Activated naive CD4-positive, alpha-beta T cell treated with anti-CD3 and anti-CD28 coated beads, Interleukin-2, amount 50 U/mL, for 16 hours (primary cell): ENCODE data around the gene IQSEC1.

Experiments used
- DNase-seq: peaks from one replicate; pipeline ENCODE4 v3.0.0-alpha.2; 2020

The IQSEC1 gene

DNA sequence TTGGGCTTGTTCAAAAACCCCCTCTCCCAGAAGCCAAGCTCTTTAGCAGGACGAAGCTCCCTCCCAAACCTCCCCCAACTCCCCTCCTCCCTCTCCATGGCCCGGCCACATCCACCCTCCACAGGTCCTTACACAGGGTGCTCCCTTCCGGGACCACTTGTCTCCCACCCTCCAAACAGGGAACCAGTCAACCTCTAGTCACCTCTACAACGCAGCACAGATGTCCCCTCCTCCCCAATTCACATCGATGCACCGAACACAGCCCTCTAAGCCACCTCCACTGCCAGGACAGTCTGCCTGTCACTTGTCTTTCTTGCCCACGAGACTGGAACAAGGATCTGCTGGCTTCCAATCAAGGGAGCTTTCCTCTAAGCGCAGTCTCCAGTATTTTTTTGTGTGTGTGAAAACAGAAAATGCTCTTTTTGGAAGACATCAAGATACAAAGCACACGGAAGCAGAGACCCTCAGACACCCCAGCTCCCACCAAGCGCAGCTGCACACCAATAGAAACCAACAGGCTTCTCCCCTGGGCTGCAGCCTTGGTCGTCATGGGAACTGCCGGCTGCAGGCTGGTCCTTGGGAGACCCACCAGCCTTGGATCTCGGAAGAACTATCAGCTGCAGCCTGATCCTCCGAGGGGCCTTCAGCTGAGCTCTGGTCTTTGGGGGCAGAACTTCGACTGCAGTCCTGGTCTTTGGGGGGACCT, 26.5 kb downstream of the IQSEC1 start:
- no peak for DNase-seq

DNA sequence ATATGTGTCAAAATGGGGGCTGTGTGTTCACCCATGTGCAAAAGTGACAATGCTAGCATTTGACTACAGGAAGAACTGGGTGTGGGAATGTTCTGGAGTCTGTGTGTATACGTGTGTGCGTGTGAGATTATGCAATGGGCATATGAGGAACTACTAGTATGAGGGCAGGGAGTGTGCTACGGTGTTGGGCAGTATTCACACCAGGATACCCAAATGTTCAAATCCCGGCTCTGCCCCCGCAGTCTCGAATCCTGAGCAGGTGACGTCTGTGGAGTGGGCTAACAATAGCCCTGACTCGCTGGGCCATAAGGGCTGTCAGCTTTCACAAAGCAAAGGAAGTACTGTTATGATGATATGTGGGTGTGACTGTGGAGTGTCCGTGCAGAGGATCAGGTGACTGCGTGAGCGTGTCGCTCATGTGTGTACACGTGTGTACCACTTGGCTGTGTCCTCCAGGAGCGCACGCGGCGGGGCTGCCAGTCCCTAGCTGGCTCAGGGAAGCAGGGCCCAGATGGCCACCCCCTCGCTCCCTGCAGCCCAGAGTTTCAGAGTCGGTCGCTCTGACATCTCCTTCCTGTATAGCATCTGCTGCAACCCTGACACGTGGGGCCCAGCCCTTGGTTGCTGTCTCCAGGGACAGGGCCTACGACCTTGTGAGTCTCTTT, 27.2 kb downstream of the IQSEC1 start:
- no peak for DNase-seq

DNA sequence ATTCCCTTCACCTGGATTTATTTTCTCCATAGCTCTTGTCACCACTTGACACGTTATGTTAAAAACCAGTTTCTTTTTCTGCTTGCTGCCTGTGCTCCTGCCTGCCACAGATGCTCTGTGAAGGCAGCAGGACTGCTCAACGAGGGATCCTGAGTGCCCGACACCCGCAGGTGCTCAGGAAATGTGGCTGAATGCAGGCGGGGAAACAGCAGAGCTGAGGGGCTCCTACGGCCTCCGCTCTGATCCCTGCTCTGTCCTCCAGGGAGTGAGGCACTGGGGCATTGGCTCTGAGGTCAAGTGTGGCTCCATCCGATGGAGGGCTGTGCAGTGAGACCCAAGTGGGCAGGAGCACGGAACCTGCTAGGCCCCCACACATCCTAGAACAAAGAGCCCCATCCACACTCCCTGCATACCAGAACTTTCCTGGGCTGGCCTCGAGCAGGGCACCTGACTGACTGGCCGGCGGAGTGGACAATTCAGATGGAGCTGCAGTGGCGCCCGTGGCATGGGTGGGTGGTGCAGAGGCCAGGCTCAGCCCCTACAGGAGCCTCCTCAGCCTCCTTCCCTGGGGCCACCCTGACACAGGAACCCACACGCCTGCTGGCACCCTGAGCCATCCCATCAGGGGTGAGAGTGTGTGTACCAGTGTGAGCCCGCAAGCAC, 27.9 kb downstream of the IQSEC1 start:
- no peak for DNase-seq

DNA sequence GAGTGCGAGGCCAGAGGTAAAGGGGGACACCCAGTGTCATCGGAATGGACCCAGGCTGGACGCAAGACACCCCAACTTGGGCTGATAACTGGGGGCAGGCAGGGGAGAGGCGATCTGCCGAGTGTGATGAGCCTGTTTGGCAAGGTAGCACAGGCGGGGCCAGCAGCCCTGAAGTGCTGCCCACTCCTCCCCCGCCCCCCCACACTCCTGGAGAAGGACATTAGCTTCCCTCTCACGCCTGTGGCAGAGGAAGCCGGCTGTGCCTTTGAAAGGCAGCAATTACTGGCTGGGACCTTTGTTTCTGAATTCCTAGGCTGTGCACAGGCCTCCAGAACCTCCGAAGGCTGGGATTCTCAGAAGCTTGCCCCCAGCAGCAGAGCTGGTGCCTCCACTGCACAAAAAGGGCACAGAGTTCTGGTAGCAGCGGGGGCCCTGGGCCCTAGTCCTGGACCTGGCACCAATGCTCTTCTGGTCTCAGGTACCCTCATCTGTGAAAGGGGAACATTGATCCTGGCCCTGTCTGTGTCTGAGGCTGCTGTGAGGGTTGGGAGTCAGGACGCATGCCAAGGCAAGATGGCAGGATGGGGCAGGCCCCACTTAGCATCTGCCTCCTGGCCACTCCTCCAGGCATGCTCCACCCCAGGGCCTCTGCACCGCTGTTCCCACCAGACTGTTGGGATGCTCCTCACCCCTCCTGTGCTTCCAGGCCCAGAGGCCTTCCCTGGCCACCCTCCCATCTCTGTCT, 28.6 kb downstream of the IQSEC1 start:
- DNase-seq: no peak

DNA sequence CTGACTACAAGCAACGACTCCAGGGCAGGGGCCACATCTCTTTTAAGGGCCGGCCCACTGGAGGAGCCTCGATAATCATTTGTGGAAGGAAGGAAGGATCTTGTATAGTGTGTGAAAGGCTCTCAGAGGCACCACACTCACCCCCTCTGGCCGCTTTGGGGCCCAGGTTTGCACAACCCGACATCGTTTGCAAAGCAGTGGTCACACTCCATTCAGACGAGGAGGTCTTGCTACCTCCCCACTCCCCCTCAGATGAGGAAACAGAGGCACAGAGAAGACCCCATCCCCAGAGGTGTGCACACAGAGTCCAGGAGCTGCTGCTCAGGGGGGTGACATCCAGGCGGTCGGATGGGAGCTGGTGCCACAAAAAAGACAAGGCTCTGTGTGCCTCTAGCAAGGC, 29.6 kb downstream of the IQSEC1 start:
- DNase-seq: no peak

DNA sequence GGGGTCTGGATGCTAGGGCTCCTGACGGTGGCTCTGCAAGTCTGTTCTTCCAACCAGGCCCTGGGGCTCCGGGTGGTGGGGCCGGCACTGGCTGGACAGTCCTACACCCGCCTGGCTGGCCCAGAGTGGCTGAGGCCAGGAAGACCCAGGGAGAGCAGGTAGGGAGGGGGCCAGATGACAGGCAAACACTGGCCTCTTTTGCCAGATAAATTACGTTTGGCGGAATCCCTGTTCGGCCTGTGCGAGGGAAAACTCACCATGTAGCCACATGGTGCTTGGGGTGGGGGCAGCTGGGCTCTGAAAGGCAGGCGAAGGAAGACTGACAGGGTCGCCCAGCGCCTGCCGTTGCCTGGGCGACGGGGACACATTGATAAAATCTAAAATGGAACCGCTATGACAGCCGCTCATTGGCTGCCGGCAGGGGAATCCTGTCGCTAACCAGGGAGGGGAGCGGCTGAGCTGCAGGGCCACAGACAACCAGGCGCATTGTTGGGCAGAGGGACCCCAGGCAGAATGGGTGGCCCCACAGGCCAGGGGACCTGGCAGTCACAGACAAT, 30.4 kb downstream of the IQSEC1 start:
- no peak for DNase-seq

DNA sequence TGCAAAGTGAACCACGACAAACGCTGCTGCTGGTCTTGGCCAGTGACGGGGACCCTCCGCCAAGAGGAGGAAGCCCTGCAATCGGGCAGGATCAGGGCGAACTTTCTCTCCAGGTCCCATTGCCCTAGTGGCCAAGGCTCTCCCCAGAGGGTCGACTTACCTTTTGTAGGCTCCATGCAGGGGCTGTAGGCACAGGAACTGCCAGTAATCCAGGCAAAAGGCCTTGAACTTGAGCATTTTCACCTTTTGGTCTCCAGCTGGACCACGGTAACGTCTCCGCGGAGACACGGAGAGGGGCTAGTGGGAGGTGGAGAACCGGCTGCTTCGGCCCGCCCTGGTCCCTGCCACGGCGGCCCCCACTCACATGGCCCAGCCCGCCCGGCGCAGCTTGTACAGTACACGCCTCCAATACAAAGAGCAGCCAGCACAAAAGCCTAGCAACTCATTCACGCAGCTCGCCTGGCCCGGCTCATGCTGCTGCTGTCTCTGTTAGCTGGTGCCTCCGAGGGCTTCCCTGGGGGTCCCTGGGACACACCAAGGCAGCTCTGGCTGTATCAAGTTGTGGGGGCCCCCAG, 31.0 kb downstream of the IQSEC1 start:
- DNase-seq: no peak

DNA sequence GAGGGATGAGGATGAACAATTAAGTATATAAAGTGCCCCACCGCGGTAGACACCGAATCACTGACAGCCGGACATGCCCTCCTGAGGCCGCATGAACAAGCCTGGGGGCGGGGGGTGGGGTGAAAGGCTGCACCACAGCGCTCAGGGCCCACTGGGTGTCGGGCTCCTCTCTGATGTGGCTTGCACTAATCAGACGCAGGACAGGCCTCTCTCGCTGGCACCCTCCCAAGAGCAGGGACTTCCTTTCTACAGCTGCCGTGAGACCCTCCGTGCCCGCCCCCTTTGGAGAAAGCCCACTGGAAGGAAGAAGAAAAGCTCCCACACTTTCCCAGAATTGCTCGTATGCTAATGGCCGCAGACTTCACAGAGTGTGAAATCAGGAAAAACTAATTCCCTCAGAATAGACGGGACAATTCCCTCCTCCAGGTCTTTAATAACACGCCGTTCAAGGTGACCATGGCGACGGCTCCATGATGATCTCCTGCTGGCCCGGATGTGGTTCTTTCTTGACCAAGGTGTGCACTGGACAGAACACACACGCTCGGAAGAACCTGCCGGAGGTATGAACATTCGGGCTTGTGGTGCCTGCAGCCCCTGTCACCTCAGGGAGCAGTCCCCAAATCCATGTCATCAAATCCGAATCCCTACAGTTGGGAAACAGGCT, 32.0 kb downstream of the IQSEC1 start:
- no peak for DNase-seq

DNA sequence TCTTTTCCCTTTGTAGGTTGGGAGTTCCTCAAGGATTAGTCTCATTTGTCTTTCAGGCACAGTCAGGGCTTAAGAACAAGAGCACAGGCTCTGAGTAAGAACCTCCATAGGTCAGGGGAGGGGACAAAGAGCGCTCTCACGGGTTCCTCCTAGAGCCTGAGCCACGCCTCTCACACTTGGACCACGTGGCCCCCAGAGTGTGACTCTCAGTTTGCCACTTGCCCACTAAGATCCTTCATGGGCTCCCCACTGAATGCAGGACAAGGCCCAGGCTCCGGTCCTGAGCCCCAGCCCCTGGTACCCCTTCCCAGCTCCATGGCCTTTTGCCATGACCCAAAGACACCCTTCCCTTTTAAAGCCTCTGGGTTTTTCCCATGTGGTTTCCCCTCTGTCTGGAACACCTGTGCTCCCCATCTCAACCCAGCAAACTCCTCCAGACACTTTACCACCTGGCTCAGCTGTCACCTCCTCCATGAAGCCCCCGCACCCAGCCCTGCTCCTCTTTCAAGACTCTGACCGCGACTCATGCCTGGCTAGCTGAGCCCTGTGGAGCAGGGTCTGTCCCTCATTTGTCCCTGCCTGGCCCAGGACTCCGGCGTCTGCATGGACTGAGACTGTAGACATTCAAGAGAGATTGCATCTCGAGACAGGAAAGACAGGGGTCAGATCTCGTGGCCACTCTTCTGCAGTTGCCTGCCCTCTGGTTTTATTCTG, 32.7 kb downstream of the IQSEC1 start:
- no peak for DNase-seq

DNA sequence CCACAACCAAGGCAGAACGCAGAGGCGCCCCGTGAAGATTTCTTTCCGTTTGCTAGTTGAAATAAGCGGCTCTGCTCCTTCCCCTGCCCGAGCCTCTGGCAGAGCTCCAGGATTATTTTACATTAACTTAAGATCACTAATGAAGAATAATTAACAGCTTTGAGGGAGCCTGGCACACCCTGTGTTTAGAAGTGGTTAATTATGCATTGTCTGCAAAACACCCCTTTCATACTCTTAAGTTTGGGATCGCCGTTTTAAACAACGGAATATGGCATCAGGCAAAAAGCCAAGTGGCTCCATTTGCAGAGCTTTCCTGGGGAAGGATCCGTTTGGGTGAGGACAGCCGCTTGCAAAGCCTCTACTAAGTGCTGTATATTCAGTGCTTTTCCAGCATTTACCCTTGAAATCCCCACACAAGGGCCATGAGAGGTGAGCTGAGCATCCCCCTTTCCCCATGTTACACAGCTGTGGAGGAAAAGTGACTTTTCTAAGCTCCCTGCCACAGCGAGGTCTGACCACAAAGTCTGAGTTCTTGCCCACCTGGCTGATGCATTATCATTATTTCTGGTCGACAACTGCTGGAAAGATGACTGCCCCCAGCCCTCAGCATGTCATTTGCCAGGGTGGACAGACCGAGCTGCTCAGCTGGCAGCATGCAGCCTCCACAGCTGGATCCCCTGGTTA, 33.9 kb downstream of the IQSEC1 start:
- DNase-seq: no peak

DNA sequence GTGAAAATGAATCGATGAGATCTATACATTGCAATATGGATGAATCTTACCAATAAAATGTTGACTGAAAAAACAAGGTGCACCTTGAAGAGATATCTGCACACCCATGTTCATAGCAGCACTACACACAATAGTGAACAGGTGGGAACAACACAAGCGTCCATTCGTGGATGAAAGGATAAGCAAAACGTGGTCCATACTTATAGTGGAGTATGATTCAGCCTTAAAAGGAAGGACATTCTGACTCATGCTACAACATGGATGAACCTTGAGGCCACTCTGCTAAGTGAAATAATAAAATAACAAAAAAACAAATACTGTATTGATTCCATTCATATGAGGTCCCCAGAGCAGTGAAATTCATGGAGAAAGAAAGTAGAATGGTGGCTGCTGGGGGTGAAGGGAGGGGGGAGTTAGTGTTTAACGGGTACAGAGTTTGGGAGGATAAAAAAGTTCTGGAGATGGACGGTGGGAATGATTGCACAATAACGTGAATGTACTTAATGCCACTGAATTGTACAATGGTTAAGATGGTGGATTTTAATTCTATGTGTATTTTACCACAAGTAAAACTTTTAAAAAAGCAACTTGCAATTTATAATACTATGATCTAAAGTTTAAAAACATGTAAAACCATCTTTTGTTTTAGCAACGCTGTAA, 35.6 kb downstream of the IQSEC1 start:
- DNase-seq: no peak

DNA sequence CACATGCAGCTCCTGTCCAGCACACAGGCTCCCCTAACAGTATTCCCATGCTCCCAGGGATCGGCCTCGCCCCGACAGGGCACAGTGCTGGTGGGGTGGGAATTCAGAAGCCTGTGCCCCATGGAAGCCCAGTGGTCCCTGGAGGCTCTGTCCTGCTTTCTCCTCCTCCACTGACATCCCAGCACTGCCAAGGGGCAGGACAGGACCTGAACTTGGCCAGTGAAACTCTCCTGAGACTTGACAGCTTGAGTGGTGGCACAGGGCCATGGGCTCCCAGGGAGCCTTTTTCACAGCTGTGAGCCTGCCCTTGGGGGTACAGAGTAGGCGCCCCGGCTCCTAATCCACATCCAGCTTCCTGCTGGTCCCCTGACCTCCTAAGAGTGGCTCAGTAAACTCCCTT, 38.4 kb downstream of the IQSEC1 start:
- no peak for DNase-seq

DNA sequence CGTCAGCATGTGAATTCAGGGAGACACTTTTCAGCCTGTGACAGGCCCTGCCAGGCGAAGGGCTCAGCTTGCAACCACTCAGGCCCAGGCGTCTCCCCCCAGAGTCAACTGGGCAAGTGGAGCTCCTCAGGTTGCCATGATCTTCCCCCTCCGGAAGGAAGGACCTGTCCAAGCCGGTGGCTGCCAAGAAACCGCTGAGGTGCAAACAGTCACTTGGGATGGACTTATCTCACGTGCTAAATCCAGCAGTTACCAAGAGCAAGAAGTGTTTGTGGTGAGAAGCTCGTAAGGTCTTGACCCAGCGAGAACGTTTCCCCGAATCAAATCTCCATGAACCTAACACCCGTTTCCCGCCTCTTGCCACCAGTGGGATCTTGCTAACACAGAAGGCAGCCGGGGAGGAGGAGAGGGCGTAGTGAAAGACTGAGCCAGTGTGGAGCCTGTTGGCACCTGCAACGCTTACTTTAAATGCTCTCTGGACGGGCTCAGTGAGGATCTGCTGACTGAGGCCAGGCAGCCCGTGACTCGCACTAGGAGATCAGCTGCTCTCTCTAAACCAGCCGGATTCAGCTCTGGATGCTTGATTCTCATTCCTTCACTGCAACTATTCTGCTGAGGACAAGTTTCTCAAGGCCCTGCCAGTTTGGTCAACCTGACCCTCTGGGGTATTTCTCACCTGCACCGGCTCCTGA, 39.0 kb downstream of the IQSEC1 start:
- DNase-seq: no peak

DNA sequence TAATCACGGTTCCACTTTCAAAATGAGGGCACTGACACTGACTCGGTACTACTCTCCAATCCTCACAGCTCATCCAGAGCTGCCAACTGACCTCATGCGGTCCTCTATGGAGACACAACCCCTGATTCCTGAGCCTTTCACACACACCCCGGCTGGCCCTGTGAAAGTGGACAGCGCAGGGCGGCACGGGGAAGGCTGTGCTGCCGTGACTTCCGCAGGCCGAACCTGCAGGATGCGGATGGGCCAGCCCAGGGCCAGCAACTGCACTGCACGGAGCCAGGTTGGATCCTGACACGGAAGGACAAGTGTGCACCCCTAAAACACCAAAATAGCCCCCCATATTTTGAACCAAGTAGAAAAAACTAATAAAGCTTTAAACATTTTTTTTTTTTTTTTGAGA, 41.0 kb downstream of the IQSEC1 start:
- DNase-seq: no peak

DNA sequence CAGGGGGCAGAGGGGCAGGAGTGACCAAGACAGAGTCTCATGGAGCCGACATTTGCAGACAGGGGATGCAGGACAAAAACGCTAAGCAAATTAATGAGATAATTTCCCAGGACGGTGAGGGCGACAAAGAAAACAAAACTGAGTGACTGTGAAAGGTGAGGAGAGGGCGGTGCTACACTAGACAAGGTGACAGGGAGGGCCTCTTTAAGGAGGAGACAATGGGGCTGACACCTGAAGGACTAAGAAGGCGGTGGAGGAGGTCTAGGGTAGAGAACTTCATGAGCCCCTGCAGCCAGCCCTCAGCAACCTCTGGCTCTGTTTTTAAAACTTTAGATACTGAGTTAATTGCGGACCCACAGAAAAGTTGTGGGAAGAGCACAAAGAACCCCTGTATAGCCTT, 41.6 kb downstream of the IQSEC1 start:
- DNase-seq: no peak

DNA sequence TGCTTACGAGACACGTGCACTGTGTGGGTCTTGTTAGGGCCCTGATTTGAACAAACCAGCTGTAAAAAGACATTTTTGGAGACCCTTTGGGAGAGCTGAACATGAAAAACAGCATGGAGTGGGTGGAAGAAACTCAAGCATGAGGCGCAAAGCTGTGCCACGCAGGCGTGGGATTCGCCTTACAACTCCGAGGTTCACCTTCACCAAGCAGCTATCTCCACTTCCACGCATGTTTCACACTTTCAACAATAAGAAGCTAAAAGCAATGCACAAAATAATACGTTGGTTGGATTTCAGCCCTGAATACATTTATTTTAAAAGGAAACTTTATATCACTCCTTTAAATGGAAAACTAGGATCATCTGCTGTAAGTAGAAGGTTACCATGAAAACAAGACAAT, 42.5 kb downstream of the IQSEC1 start:
- no peak for DNase-seq

DNA sequence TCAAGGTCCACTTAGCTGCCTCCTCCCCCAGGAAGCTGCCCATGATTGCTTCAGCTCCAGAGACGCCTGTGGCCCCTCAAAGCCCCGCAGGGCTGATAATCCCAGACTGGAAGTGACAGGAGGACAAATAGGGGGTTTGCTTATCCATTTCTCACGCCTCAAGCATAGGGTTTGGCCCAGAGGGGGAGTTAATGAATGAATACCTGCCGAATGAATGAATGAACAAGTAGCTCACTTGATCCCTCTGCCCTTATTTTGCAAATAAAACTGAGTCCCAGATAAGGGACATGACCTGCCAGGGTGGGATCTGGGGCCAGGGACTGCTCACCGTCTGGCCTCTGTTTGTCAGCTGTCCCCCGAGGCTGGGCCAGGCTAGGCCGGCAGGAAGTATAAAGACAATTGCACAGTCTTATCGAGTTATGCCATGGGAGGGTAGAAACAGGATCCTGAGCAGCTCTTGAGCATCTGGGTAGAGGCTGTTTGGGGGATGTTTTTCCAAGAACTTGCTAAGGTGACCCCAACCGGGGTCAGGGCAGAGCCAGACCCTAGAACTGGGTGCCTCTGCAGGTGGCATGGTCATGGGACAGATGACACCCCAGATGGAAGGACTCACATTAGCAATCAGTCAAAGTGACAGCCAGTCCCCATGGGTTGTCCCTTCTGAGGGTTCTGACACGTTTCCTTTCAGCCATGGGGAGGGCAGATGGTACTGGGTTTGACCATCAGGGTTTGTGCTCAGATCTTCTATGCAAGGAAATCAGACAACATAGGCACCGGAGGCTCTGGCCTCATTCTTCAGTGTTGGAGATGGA, 45.0 kb downstream of the IQSEC1 start:
- no peak for DNase-seq

DNA sequence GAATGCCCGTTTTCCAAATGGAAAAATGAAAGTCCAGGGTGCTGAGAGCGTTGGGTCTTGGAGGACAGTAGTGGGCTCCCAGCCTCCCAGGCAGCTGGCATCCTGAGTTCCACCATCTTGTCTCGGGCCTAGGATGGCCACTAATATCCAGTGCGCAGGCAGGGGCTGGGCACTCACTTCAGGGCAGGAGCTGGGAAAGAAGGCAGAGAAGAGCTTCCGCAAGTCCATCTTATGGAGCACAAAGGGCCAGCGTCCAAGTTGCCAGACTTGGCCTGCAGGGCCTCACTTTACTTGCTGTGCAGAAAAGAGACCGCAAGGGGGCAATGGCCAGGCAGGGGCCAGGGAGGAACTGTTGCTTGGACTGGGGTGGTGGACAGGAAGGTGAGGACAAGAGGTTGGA, 46.1 kb downstream of the IQSEC1 start:
- DNase-seq: no peak

DNA sequence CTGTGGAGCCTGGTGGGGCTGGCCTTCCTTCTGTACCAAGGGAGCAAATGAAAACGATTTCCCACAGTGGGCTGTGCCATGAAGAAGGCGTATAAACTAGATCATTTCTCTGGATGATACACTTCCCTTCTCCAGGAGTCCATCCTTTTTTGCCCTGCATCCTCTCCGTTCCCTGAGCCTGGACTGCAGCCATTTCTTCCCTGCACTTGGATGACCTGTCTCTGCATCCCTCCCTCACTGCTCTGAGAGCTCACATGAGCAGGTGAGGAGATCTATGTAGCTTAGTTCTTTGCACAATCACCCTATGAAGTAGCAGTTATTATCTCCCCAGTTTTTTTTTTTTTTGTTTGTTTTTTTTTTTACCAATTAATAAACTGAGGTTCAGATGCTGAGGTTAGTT, 46.7 kb downstream of the IQSEC1 start:
- DNase-seq: no peak
